ENCODE data around the gene ZSWIM1.
A peak's percentile ranks its signal among the peaks of the same experiment; 100 is the strongest.

ZSWIM1 gene

GRCh38 chr20:45880988-45881788 lies at the start of gene ZSWIM1:
ZSWIM1 (plus strand) TSS chr20:45881227; CDS start chr20:45882593, 1,366 bp downstream.
- DNase-seq: peak; percentile 96

- DNase-seq: no peak
Measured at GRCh38 chr20:45832619-45833018, 48.4 kb upstream of the ZSWIM1 start.

GRCh38 chr20:45833030-45833882 lies 47.8 kb upstream of the ZSWIM1 start, which contains the start of gene SNX21:
SNX21 (plus strand) TSS chr20:45833799; CDS start chr20:45833920, 121 bp downstream.
- DNase-seq: peak; percentile 45

- DNase-seq: no peak
Measured at GRCh38 chr20:45833883-45834796, 46.9 kb upstream of the ZSWIM1 start.

GRCh38 chr20:45834797-45835161 lies 46.2 kb upstream of the ZSWIM1 start:
- DNase-seq: no peak

GRCh38 chr20:45835329-45835765 lies 45.7 kb upstream of the ZSWIM1 start:
- no peak for DNase-seq

- no peak for DNase-seq
Measured at GRCh38 chr20:45835825-45836224, 45.2 kb upstream of the ZSWIM1 start.

- no peak for DNase-seq
Measured at GRCh38 chr20:45836841-45837240, 44.2 kb upstream of the ZSWIM1 start.

- DNase-seq: no peak
Measured at GRCh38 chr20:45840700-45841198, 40.3 kb upstream of the ZSWIM1 start.

GRCh38 chr20:45841407-45842129 lies 39.5 kb upstream of the ZSWIM1 start:
- DNase-seq: no peak

- no peak for DNase-seq
Measured at GRCh38 chr20:45842169-45842812, 38.7 kb upstream of the ZSWIM1 start.

- no peak for DNase-seq
Measured at GRCh38 chr20:45843506-45843905, 37.5 kb upstream of the ZSWIM1 start.

- DNase-seq: no peak
Measured at GRCh38 chr20:45845452-45845851, 35.6 kb upstream of the ZSWIM1 start.

GRCh38 chr20:45848421-45848820 lies 32.6 kb upstream of the ZSWIM1 start:
- DNase-seq: no peak

GRCh38 chr20:45848969-45849582 lies 32.0 kb upstream of the ZSWIM1 start:
- no peak for DNase-seq

- DNase-seq: no peak
Measured at GRCh38 chr20:45850238-45850637, 30.8 kb upstream of the ZSWIM1 start.

GRCh38 chr20:45850926-45851325 lies 30.1 kb upstream of the ZSWIM1 start:
- no peak for DNase-seq

GRCh38 chr20:45851501-45851900 lies 29.5 kb upstream of the ZSWIM1 start:
- DNase-seq: no peak

- DNase-seq: no peak
Measured at GRCh38 chr20:45852326-45852725, 28.7 kb upstream of the ZSWIM1 start.

- no peak for DNase-seq
Measured at GRCh38 chr20:45853484-45853883, 27.5 kb upstream of the ZSWIM1 start.

Measured in NCI-H1048 (cell line).